CD1c-positive myeloid dendritic cell (primary cell): ENCODE data around the gene HCK.
"Not testable (repeated sequence)": the region's sequence is repeated elsewhere in the genome, so short reads cannot be mapped to it uniquely, and the experiment has no call there.

ENCODE experiments used
- DNase-seq: peaks from one replicate; pipeline ENCODE4 v3.0.0-alpha.2; 2016; ENCODE audit errors: extremely low spot score

Gene HCK

DNA sequence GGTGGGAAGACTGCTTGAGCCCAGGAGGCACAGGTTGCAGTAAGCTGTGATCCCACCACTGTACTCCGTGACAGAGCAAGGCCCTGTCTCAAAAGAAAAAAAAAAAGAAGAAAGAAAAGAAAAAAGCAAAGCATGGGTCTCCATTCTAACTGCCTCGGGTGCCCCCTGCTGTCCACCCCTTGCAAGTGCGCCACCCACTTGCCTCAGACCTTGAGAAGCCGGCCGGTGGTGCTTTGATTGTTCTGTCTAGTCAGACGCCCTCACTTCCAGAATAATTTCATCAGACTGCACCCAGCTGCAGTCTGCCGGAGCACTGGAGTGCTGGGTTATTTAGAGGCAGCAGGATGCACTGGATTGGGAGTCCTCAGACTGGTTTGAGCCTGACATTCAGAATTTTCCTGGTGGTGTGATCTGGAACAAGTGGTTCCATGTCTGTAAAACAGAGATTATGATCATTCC, 39.9 kb downstream of the HCK start:
- DNase-seq = peak; percentile 82

DNA sequence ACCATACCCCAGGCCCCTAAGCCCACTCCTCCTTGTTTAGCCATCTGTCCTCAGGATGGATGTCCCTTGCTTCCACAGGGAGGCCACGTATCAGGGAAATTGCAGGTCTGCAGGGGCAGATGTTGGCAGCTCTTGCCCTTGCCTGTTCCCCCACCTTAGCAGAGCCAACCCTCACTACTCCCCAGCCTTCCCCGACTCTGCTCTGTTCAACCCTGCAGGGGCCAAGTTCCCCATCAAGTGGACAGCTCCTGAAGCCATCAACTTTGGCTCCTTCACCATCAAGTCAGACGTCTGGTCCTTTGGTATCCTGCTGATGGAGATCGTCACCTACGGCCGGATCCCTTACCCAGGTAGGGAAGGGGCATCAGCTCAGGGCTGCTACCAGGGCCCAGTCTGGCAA, 46.7 kb downstream of the HCK start:
- no peak for DNase-seq

DNA sequence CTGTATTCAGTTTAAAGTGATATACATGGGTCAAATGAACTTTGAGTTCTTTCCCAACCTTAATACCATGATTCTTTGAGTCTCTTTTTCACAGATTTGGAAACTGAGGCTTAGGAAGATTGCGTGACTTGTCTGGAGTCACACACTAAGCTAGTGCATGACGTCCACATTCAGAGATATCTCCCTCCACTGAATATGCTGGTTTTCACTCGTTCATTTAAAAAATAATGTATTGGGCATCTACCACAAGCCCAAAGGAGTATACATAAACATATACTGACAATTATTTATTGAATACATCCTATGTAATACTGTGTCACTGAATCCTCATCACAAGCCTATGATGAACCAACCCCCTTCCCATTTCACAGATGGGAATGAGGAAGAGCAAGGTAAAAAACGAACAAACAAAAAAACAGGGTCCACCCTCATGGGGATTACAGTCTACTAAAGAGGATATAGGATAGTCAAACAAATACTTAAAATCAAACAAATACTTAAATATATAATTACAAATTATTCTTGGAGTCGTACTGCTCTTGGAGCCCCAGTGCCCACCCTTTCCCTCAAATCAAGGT, 56.9 kb downstream of the HCK start:
- no peak for DNase-seq

DNA sequence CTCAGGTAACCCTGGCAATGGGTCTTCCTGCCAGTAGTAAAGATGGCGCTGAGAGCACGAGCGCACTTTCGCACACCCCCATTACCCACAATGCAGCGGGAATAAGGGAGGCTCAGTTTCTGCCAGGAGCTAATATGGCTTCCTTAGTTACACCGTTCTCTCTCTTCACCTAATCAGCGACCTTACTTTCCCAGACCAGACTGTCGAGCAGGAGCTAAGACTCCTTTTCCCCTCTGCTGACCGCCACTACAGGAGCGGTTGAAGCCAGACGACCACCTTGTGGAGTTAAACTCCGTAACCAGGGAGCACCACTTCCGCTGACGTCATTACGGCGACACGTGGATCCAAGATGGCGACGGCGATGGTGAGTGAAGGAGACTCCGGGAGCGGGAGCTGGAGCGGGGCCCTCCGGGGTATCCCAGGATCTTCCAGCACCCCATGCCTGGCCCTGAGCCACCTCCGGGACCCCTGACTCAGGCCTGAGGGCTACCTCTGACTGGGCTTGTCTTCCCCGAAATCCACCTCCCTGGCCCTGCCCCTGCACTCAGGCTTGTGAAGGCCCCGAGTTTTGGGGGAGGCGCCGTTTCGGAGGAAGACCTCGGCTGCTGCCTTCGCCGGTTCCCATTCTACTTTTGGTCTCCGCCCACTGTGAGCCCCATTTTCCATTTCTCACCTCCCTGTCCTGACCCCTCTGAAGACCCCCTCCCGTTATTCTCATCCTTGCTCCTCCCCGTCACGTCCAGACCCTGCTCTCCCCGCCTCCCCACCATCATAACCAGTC, 57.5 kb downstream of the HCK start, which contains the start of gene TM9SF4:
Gene TM9SF4, plus strand, starts transcription at position 323 of the 781 bp plus-strand sequence. Its CDS starts 27 bp downstream, at position 350.
- DNase-seq = peak; percentile 94

DNA sequence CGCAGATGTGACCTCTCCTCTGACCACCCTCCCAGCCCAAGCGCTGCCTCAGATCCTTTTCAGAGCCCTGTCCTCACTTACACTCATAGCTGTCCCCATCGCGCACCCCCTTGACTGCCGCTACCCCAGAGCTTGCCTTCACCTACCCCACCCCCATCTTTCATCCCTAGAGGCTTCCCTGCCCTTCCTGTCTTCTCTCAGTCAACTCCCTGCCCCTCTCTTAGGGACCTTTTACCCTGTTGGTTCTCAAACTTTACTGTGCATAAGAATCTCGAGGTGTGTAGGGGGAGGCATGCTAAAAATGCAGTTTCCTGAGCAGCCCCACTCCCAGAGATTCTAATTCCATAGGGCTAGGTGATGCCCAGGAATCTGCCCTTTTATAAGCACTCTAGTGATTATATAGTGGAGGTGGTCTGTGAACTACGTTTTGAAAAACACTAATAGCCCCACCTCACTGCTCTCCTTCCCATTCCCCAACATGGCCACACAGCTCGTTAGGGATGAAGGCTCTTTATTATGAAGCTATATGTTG, 58.2 kb downstream of the HCK start:
- DNase-seq = no peak

DNA sequence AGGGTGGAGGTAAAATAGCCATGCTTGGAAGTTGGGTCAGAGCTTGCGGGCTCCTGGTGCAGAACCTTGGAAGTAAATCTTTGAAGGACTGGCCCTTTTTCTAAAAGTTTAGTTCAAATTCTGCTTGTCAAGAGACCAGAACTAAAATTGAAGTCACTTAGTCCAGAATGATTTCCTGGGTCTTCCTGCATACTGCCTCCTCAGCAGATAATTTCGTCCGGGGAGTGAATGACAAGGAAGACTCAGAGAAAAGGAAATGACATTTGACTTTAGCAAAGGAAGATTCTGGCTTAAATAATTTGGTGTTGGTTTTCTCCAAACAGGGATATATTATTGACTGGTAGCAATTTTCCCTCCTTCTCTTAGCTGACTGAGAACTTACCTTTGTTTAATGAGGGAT, 58.7 kb downstream of the HCK start:
- no peak for DNase-seq

DNA sequence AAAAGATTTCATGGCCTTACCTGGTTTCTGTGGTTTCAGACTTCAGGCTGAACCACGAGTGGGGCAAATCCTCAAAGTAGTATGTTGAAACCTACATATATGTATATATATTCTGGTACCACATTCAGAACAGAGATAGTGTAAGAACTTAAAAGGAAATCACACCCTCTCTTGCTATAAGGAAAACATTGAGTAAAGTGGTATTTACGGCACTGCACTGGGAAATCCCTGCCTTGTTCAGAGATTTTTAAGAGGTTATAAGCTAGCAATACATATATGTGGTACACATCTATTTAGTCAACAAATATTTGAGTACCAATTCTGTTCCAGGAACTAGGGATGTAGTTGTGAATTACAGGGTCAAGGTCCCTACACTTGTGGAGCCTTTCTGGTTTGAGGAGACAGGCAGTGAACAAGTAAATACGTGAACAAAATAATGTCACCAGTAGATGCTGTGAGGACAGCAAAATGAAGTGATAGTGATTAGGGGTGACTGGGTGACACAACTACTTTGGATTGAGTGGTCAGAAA, 59.2 kb downstream of the HCK start:
- DNase-seq = no peak

DNA sequence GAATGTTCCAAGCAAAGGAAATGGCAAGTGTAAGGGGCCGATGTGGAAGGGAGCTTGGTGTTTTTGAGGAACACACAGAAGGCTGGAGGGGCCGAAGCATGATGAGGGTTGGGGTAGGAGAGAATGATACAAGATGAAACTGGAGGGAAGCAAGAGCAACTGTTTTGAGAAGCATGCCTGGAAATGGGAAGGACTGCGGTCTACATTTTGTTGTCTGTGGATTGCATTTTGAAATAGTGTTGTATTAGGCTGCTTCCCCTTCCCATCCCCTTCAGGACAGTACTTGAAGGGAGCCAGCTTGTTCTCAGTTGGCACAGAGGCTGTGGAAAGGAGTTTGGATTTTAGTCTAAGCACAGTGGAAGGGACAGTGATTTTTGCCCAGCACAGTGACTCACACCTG, 59.7 kb downstream of the HCK start:
- peak; percentile 77 for DNase-seq

DNA sequence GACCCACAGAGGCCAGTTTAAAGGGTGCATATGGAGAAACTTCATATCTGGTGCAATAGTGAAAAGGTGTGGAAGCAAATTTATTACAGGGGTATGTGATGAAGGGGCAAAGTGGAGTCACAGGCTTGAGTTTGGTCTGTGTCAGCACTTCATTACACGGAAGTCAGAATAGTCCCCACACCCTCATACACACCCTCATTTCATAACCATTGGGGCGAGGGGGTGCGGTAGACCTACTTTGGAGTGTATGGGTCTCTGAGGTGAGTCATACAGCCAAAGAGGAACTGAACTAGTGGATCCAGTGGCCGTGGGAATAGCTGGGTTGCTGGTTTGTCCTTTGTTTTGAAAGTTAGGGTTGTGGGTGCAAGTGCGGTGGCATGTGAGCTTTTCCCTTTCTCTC, 60.8 kb downstream of the HCK start:
- DNase-seq = peak; percentile 93

DNA sequence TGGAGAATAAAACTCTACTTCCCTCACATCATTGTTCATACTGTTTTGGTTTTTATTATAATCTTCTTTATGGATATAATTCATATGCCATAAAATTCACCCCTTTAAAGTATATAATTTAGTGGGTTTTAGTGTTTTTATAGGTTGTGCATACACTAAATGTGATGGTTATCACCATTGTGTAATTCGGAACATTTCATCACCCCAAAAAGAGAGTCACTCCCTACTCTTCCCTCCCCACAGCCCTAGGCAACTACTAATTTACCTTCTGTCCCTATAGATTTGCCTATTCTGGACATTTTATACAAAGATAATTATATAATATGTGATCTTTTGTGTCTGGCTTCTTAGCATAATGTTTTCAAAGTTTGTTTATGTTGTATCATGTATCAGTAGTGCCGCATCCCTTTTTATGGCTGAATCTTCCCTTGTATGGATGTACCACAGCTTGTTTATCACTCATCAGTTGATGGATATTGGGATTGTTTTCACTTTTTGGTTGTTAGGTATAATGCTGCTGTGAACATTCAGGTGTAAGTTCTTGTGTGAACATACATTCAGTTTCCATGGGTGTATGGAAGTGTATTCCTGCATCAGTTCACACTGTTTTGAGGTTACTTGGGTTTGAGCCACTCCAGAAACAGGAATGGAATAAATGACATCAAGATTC, 61.7 kb downstream of the HCK start:
- no peak for DNase-seq

DNA sequence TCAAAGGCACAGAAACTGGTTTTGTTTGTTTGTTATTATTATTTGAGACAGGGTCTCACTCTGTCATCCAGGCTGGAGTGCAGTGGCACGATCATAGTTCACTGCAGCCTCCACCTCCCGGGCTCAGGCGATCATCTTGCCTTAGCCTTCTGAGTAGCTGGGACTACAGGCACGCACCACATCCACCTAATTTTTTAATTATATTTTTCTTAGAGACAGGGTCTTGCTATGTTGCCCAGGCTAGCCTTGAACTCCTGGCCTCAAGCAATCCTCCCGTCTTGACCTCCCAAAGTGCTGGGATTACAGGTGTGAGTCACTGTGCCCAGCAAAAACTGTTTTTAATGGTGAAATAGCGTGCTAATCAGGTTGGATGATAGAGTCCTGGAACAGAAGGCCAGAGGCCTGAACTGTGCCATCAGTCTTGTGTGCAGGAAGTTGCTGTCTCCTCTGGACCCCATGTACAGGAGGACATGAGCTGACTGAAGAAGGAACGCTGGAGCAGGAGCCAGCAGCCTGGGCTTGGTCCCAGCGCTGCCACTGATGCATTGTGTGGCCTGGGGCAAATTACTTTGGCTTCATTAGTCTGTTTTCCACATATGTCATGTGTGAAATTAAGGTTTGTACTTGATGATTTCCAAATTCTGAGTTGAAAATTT, 62.4 kb downstream of the HCK start:
- DNase-seq = no peak

DNA sequence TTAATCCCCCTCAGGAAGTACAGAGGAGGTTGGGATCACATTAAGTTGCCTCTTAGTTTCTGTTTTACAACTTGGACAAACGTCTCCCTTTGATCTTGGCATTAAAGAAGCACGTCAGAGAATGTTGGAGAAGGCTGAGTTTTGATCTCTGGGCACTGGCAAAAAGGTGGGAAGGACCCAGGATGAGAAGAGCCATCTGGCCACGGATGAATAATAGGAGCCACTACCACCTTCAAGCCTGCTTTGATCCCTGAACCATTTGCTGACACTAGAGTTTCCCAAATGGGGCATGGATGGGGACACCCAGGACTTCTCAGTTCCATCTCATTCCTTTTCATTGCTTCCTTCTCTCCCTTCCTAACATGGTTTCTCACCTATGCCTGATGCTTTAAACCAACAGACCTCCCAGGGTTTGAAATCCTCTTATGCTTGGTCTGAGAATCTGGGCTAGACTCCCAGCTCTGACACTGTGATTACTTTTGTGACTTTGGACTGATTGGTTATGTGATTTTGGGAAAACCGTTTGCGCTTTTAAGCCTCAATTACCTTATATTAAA, 63.2 kb downstream of the HCK start:
- DNase-seq = no peak

DNA sequence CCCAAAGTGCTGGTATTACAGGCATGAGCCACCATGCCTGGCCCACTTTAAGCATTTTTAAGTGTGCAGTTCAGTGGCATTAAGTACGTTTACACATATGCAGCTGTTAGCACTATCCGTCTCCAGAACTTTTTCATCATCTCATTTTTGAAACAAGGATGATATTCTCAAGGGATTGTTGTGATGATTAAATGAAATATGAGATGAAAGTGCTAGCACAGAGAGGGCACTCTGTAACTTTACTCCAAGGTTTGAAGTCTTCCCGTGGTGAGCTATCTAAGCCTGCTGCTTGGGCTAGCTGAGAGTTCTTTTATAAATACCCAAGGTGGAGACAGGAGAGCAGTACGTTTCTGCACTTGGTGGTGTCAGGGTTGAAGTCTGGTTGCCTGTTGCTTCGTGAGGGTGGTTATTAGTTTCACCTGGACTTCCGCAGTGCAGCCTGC, 64.1 kb downstream of the HCK start:
- DNase-seq = no peak

DNA sequence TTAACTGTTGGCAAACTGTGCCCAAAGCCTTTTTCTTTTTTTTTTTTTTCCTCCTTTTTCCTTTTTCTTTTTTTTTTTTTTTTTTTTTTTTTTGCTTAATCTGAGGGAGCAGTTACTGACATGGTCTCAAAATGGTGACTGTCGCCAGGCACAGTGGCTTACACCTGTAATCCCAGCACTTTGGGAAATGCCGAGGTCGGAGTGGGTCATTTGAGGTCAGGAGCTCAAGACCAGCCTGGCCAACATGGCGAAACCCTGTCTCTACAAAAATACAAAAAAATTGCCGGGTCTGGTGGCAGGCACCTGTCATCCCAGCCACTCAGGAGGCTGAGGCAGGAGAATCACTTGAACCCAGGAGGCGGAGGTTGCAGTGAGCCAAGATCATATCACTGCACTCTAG, 64.8 kb downstream of the HCK start:
- not testable (repeated sequence) for DNase-seq

DNA sequence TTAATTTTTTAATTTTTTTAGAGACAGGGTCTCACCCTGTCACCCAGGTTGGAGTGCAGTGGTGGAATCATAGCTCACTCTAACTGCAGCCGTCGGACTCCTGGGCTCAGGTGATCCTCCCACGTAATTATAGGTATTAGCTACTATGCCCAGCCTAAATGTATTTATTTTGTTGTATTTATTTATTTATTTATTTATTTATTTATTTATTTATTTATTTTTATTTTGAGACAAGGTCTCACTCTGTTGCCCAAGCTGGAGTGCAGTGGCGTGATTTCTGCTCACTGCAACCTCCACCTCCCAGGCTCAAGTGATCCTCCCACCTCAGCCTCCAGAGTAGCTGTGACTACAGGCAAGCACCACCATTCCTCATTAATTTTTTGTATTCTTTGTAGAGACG, 66.4 kb downstream of the HCK start:
- not testable (repeated sequence) for DNase-seq

DNA sequence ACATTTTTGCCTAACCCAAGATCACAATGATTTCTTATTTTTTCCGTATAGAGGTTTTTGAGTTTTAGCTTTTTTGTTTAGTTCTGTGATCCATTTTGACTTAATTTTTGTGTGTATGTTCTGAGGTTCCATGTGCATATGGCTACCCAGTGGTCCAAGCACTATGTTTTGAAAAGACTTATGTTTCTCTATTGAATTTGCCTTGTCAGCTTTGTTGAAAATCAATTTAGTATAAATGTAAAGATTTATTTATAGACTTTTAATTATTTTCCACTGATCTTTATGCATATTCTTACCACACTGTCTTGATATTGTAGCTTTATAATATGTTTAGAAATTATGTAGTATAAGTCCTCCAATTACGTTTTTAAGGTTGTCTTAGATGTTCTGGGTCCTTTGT, 67.7 kb downstream of the HCK start:
- DNase-seq = no peak

DNA sequence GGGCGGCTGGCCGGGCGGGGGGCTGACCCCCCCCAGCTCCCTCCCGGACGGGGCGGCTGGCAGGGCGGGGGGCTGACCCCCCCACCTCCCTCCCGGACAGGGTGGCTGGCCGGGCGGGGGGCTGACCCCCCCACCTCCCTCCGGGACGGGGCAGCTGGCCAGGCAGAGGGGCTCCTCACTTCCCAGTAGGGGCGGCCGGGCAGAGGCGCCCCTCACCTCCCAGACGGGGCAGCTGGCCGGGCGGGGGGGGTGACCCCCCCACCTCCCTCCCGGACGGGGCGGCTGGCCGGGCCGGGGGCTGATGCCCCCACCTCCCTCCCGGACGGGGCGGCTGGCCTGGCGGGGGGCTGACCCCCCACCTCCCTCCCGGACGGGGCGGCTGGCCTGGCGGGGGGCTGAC, 69.9 kb downstream of the HCK start:
- DNase-seq = not testable (repeated sequence)

DNA sequence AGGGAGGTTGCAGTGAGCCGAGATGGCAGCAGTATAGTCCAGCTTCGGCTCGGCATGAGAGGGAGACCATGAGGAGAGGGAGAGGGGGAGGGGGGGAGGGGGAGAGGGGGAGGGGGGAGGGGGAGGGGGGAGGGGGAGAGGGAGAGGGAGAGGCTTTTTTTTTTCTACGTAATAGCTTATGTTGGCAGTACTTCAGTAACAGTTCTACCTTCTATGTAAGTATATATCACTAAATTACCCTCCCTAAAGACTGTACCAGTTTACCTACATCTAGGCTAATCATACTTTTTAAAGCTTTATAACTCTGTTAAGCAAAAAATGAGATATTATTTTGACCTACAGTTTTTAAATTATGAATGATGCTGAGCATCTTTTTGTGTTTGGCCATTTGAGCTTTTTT, 71.0 kb downstream of the HCK start:
- no peak for DNase-seq

DNA sequence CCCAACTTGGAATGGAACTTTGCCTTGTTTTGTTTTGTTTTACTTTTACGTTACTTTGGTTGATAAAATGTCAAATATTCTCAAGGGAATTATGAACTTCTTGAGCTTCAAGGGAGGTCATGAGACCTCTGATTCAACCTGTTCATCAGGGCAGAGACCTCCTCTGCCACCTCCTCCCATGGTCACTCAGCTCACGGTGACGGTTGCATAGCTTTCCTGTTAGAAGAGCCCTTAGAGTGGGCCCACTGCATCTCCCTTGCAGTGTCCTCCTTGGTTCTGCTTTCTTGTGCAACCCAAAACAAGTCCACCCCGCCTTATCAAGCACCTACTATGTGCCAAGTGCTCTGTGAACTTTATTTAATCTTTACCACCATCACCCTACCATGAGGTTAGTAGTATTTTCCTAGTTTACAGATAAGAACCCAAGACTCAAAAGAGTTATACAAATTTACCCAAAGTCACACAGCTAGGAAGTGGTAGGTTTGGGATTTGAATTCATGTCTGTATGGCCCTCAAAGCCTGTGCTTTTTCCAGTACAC, 72.9 kb downstream of the HCK start:
- no peak for DNase-seq

DNA sequence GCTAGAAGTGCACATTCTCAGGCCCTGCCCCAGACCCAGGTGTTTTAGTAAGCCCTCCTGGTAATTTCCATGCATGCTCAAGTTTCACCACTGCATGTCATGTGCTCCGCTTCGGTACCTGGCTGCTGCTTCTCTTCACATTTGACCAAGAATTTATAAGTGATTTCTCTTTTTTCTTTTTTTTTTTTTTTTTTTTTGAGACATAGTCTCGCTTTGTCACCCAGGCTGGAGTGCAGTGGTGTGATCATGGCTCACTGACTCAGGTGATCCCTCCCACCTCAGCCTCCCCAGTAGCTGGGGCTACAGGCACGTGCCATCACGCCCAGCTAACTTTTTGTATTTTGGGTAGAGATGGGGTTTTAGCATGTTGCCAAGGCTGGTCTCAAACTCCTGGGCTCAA, 73.5 kb downstream of the HCK start:
- DNase-seq = no peak

DNA sequence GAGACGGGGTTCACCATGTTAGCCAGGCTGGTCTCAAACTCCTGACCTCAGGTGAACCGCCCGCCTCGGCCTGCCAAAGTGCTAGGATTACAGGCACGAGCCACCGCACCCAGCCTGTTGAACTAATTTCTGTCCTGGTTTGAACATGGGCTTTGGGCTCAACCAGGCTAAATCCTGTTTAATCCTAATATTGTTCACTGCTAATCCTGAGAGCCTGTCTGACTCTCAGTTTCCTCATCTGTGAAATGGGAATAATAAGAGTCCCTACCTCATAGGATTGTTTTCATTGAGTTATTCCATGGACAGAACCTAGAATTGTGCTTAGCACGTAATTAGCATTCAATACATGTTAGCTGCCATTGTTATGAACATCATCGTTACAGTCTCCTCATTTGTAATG, 74.9 kb downstream of the HCK start:
- DNase-seq = no peak
